ENCODE measurements around the gene ACTR5.

- no peak for TF ChIP-seq CTCF (IDR thresholded peaks at IDR 0.05)
- TF ChIP-seq POLR2A (IDR thresholded peaks at IDR 0.05) = no peak
Measured at GRCh38 chr20:38747495-38748096, 664 bp upstream of the ACTR5 start.

All from testis (tissue), 2 donors.